ENCODE measurements around the gene EZR. TPM values are rescaled to one million over a fixed set of nuclear protein-coding genes. Genes with fewer than 3 reads are reported as not detected.

Gene EZR
- total and polyA plus RNA-seq, 2 experiments from 2014 or later: 399 to 623 TPM

- H4K20me1 ChIP-seq (ENCODE audit: insufficient read depth, poor library complexity, severe bottlenecking): peaks cover 98% of the 10 kb centered on the region
- H3K27ac ChIP-seq: peak overlapping the region; percentile 53
- no peaks in the 10 kb centered on the region for H3K36me3 ChIP-seq (replicated peaks; ENCODE audit: insufficient read depth, low read depth)
- no peaks in the 10 kb centered on the region for H3K9me3 ChIP-seq (ENCODE audit: low read depth)
- H3K27me3 ChIP-seq: no peaks in the 10 kb centered on the region
- H3K4me2 ChIP-seq: peak overlapping the region; percentile 32
- H2AFZ ChIP-seq: no peak overlapping the region
- no peak for TF ChIP-seq EZH2phosphoT487 (IDR thresholded peaks at IDR 0.05; ENCODE audit: low read depth, severe bottlenecking, unreplicated experiment)
- no peak for TF ChIP-seq EZH2 (IDR thresholded peaks at IDR 0.05; ENCODE audit: borderline replicate concordance)
- TF ChIP-seq CTCF (IDR thresholded peaks at IDR 0.05; ENCODE audit: poor library complexity): no peak
- H3K4me1 ChIP-seq (ENCODE audit: insufficient read depth): peaks cover 60% of the 10 kb centered on the region
- DNase-seq (ENCODE audit: low spot score): no peak
- H3K4me3 ChIP-seq: no peak overlapping the region
- WGBS (ENCODE audit: low lambda C conversion rate, missing lambda C conversion rate): 93% methylated on average over 8 of the region's 8 CpGs
- no peaks in the 10 kb centered on the region for H3K9me2 ChIP-seq (replicated peaks; ENCODE audit: insufficient read depth)
- H3K79me2 ChIP-seq: peaks cover 98% of the 10 kb centered on the region
Measured at GRCh38 chr6:158798311-158798710, 20.9 kb downstream of the EZR start.

GRCh38 chr6:158797331-158798310 is 21.5 kb downstream of the EZR start:
- no peaks in the 10 kb centered on the region for H3K9me2 ChIP-seq (replicated peaks; ENCODE audit: insufficient read depth)
- no peaks in the 10 kb centered on the region for H3K9me3 ChIP-seq (ENCODE audit: low read depth)
- H3K36me3 ChIP-seq (replicated peaks; ENCODE audit: insufficient read depth, low read depth): no peaks in the 10 kb centered on the region
- WGBS (ENCODE audit: low lambda C conversion rate, missing lambda C conversion rate): 41% methylated on average over 3 of the region's 3 CpGs
- TF ChIP-seq CTCF (IDR thresholded peaks at IDR 0.05; ENCODE audit: poor library complexity): no peak
- no peak for TF ChIP-seq EZH2phosphoT487 (IDR thresholded peaks at IDR 0.05; ENCODE audit: low read depth, severe bottlenecking, unreplicated experiment)
- TF ChIP-seq EZH2 (IDR thresholded peaks at IDR 0.05; ENCODE audit: borderline replicate concordance): no peak
- H3K27me3 ChIP-seq: no peaks in the 10 kb centered on the region
- peak overlapping the region; percentile 33 for H3K27ac ChIP-seq
- no peak for DNase-seq (ENCODE audit: low spot score)
- H3K4me1 ChIP-seq (ENCODE audit: insufficient read depth): peaks cover 53% of the 10 kb centered on the region
- H2AFZ ChIP-seq: no peak overlapping the region
- H3K4me2 ChIP-seq: peak overlapping the region; percentile 7
- H3K79me2 ChIP-seq: peaks cover 98% of the 10 kb centered on the region
- H4K20me1 ChIP-seq (ENCODE audit: insufficient read depth, poor library complexity, severe bottlenecking): peaks cover 98% of the 10 kb centered on the region
- H3K4me3 ChIP-seq: no peak overlapping the region

- no peak for DNase-seq (ENCODE audit: low spot score)
- Histone ChIP-seq H3K4me3 (no peak overlapping the region), H3K79me2 (peaks cover 100% of the 10 kb centered on the region), H4K20me1 (ENCODE audit: insufficient read depth, poor library complexity, severe bottlenecking) (peaks cover 99% of the 10 kb centered on the region), H3K9me2 (replicated peaks; ENCODE audit: insufficient read depth) (no peaks in the 10 kb centered on the region), H3K27me3 (no peaks in the 10 kb centered on the region), H2AFZ (no peak overlapping the region), H3K9me3 (ENCODE audit: low read depth) (no peaks in the 10 kb centered on the region), H3K4me2 (peak overlapping the region; percentile 13), H3K27ac (no peak overlapping the region), H3K36me3 (replicated peaks; ENCODE audit: insufficient read depth, low read depth) (no peaks in the 10 kb centered on the region), H3K4me1 (ENCODE audit: insufficient read depth) (peaks cover 46% of the 10 kb centered on the region)
- 94% methylated on average over 3 of the region's 3 CpGs for WGBS (ENCODE audit: low lambda C conversion rate, missing lambda C conversion rate)
- no peak for TF ChIP-seq CTCF (IDR thresholded peaks at IDR 0.05; ENCODE audit: poor library complexity)
- no peak for TF ChIP-seq EZH2 (IDR thresholded peaks at IDR 0.05; ENCODE audit: borderline replicate concordance)
- no peak for TF ChIP-seq EZH2phosphoT487 (IDR thresholded peaks at IDR 0.05; ENCODE audit: low read depth, severe bottlenecking, unreplicated experiment)
Measured at GRCh38 chr6:158796353-158796752, 22.8 kb downstream of the EZR start.
